ENCODE data around the gene ATAD5.
A peak's percentile ranks its signal among the peaks of the same experiment; 100 is the strongest.
"Not testable (repeated sequence)": the region's sequence is repeated elsewhere in the genome, so short reads cannot be mapped to it uniquely, and the experiment has no call there.

The ATAD5 gene

GRCh38 chr17:30910151-30910550 lies 78.4 kb downstream of the ATAD5 start:
- H3K9ac ChIP-seq (ENCODE audit: low read depth, low read length); H3K36me3 ChIP-seq (ENCODE audit: insufficient read depth, low read length); H3K4me1 ChIP-seq (ENCODE audit: insufficient read depth, low read length); H3K9me3 ChIP-seq (ENCODE audit: control insufficient read depth, insufficient read depth, low read length): not testable (repeated sequence)

- no peaks in the 10 kb centered on the region for H3K4me1 ChIP-seq (ENCODE audit: insufficient read depth, low read length)
- H3K9ac ChIP-seq (ENCODE audit: low read depth, low read length), result no peak overlapping the region
- H3K9me3 ChIP-seq (ENCODE audit: control insufficient read depth, insufficient read depth, low read length), result no peaks in the 10 kb centered on the region
- no peaks in the 10 kb centered on the region for H3K36me3 ChIP-seq (ENCODE audit: insufficient read depth, low read length)
Observed at GRCh38 chr17:30913955-30914354, 82.2 kb downstream of the ATAD5 start.

- H3K36me3 ChIP-seq (ENCODE audit: insufficient read depth, low read length), result no peaks in the 10 kb centered on the region
- peaks cover 9% of the 10 kb centered on the region; the same call in 1 of the 2 replicates for H3K4me1 ChIP-seq (ENCODE audit: insufficient read depth, low read length)
- H3K9me3 ChIP-seq (ENCODE audit: control insufficient read depth, insufficient read depth, low read length), result no peaks in the 10 kb centered on the region
- H3K9ac ChIP-seq (ENCODE audit: low read depth, low read length), result no peak overlapping the region
Observed at GRCh38 chr17:30915833-30916611, 84.3 kb downstream of the ATAD5 start.

- Histone ChIP-seq H3K4me1 (ENCODE audit: insufficient read depth, low read length) (peaks cover 10% of the 10 kb centered on the region; the same call in 1 of the 2 replicates), H3K36me3 (ENCODE audit: insufficient read depth, low read length) (no peaks in the 10 kb centered on the region), H3K9me3 (ENCODE audit: control insufficient read depth, insufficient read depth, low read length) (no peaks in the 10 kb centered on the region), H3K9ac (ENCODE audit: low read depth, low read length) (no peak overlapping the region)
Observed at GRCh38 chr17:30917050-30917449, 85.3 kb downstream of the ATAD5 start.

- peaks cover 10% of the 10 kb centered on the region; the same call in 1 of the 2 replicates for H3K4me1 ChIP-seq (ENCODE audit: insufficient read depth, low read length)
- no peak overlapping the region for H3K9ac ChIP-seq (ENCODE audit: low read depth, low read length)
- H3K36me3 ChIP-seq (ENCODE audit: insufficient read depth, low read length), result no peaks in the 10 kb centered on the region
- H3K9me3 ChIP-seq (ENCODE audit: control insufficient read depth, insufficient read depth, low read length), result no peaks in the 10 kb centered on the region
Observed at GRCh38 chr17:30920282-30920681, 88.5 kb downstream of the ATAD5 start.

GRCh38 chr17:30920683-30921543 lies 89.1 kb downstream of the ATAD5 start:
- Histone ChIP-seq H3K36me3 (ENCODE audit: insufficient read depth, low read length) (no peaks in the 10 kb centered on the region), H3K4me1 (ENCODE audit: insufficient read depth, low read length) (peaks cover 10% of the 10 kb centered on the region; the same call in 1 of the 2 replicates), H3K9me3 (ENCODE audit: control insufficient read depth, insufficient read depth, low read length) (no peaks in the 10 kb centered on the region), H3K9ac (ENCODE audit: low read depth, low read length) (no peak overlapping the region)

- H3K36me3 ChIP-seq (ENCODE audit: insufficient read depth, low read length), result no peaks in the 10 kb centered on the region
- H3K9ac ChIP-seq (ENCODE audit: low read depth, low read length), result peak within 1 kb of the TSS; percentile 53
- H3K9me3 ChIP-seq (ENCODE audit: control insufficient read depth, insufficient read depth, low read length), result no peaks in the 10 kb centered on the region
- H3K4me1 ChIP-seq (ENCODE audit: insufficient read depth, low read length), result peaks cover 10% of the 10 kb centered on the region; the same call in 1 of the 2 replicates
Observed at GRCh38 chr17:30921544-30922196, 89.9 kb downstream of the ATAD5 start, which contains the start of gene ADAP2. TSS of gene ADAP2 (plus strand) at chr17:30921945. CDS start at chr17:30922015, 70 bp downstream.

GRCh38 chr17:30922235-30923030 lies 90.7 kb downstream of the ATAD5 start:
- H3K9me3 ChIP-seq (ENCODE audit: control insufficient read depth, insufficient read depth, low read length), result no peaks in the 10 kb centered on the region
- H3K9ac ChIP-seq (ENCODE audit: low read depth, low read length), result peak overlapping the region; percentile 53
- no peaks in the 10 kb centered on the region for H3K36me3 ChIP-seq (ENCODE audit: insufficient read depth, low read length)
- peaks cover 10% of the 10 kb centered on the region; the same call in 1 of the 2 replicates for H3K4me1 ChIP-seq (ENCODE audit: insufficient read depth, low read length)

- Histone ChIP-seq H3K36me3 (ENCODE audit: insufficient read depth, low read length) (no peaks in the 10 kb centered on the region), H3K9ac (ENCODE audit: low read depth, low read length) (no peak overlapping the region), H3K4me1 (ENCODE audit: insufficient read depth, low read length) (peaks cover 10% of the 10 kb centered on the region; the same call in 1 of the 2 replicates), H3K9me3 (ENCODE audit: control insufficient read depth, insufficient read depth, low read length) (no peaks in the 10 kb centered on the region)
Observed at GRCh38 chr17:30924341-30924740, 92.6 kb downstream of the ATAD5 start.

GRCh38 chr17:30926516-30926915 lies 94.8 kb downstream of the ATAD5 start:
- Histone ChIP-seq H3K36me3 (ENCODE audit: insufficient read depth, low read length) (no peaks in the 10 kb centered on the region), H3K4me1 (ENCODE audit: insufficient read depth, low read length) (no peaks in the 10 kb centered on the region), H3K9me3 (ENCODE audit: control insufficient read depth, insufficient read depth, low read length) (no peaks in the 10 kb centered on the region), H3K9ac (ENCODE audit: low read depth, low read length) (no peak overlapping the region)

- Histone ChIP-seq H3K9me3 (ENCODE audit: control insufficient read depth, insufficient read depth, low read length) (no peaks in the 10 kb centered on the region), H3K9ac (ENCODE audit: low read depth, low read length) (no peak overlapping the region), H3K4me1 (ENCODE audit: insufficient read depth, low read length) (no peaks in the 10 kb centered on the region), H3K36me3 (ENCODE audit: insufficient read depth, low read length) (no peaks in the 10 kb centered on the region)
Observed at GRCh38 chr17:30927756-30928155, 96.0 kb downstream of the ATAD5 start.

GRCh38 chr17:30928584-30928983 lies 96.8 kb downstream of the ATAD5 start:
- Histone ChIP-seq H3K9ac (ENCODE audit: low read depth, low read length) (no peak overlapping the region), H3K4me1 (ENCODE audit: insufficient read depth, low read length) (no peaks in the 10 kb centered on the region)

GRCh38 chr17:30929081-30929633 lies 97.4 kb downstream of the ATAD5 start:
- Histone ChIP-seq H3K36me3 (ENCODE audit: insufficient read depth, low read length) (no peaks in the 10 kb centered on the region), H3K4me1 (ENCODE audit: insufficient read depth, low read length) (no peaks in the 10 kb centered on the region), H3K9me3 (ENCODE audit: control insufficient read depth, insufficient read depth, low read length) (no peaks in the 10 kb centered on the region), H3K9ac (ENCODE audit: low read depth, low read length) (no peak overlapping the region)

More at GRCh38 chr17:30928584-30928983, 96.8 kb downstream of the ATAD5 start:
- no peaks in the 10 kb centered on the region for H3K36me3 ChIP-seq (ENCODE audit: insufficient read depth, low read length)
- no peaks in the 10 kb centered on the region for H3K9me3 ChIP-seq (ENCODE audit: control insufficient read depth, insufficient read depth, low read length)

All from ES-I3 (cell line).